Measurements from ENCODE around the gene ATP9A. TPM values are rescaled to one million over a fixed set of nuclear protein-coding genes. Genes with fewer than 3 reads are reported as not detected.

The ATP9A gene
- total and polyA plus RNA-seq, 2 of the 4 experiments (the other 2 are of a cell fraction), result 10.6 to 22.4 TPM

GRCh38 chr20:51643390-51643789 is 124.8 kb downstream of the ATP9A start:
- no peak overlapping the region for H3K14ac ChIP-seq (replicated peaks; ENCODE audit: low read depth, low read length)
- peak overlapping the region; percentile 25; the same call in 1 of the 2 replicates for H3K4ac ChIP-seq (ENCODE audit: low read depth, low read length)
- no peak overlapping the region for H4K8ac ChIP-seq (ENCODE audit: low read depth in 2 of 2, low read length in 2 of 2)
- no peak overlapping the region for H3K18ac ChIP-seq (ENCODE audit: low read depth, low read length)
- no peak overlapping the region for H2BK15ac ChIP-seq (ENCODE audit: low read depth, low read length)
- no CpG with 5 or more reads among the region's 2 CpGs for whole genome bisulfite sequencing, 2 experiments (ENCODE audit: extremely low coverage in 2 of 2, insufficient read length in 1 of 2)
- CTCF ChIA-PET, result no interaction called here
- TF ChIP-seq USF2 (IDR thresholded peaks at IDR 0.05; ENCODE audit: low read depth, low read length), result no peak
- no peak for TF ChIP-seq SMC3 (IDR thresholded peaks at IDR 0.05; ENCODE audit: low read depth, low read length)
- TF ChIP-seq RCOR1 (IDR thresholded peaks at IDR 0.05; ENCODE audit: insufficient replicate concordance, low read length), result no peak
- peaks cover 6% of the 10 kb centered on the region for H3K9me1 ChIP-seq (ENCODE audit: insufficient read depth, low read length)
- POLR2A ChIA-PET (ENCODE audit: unreplicated experiment), result no interaction called here
- no peak overlapping the region for H4K91ac ChIP-seq (ENCODE audit: insufficient read depth, low read depth, low read length)
- no TSS peak for BruUV-seq (replicated peaks)
- H3K36me3 ChIP-seq (ENCODE audit: control insufficient read depth, insufficient read depth, low read length), result peaks cover 2% of the 10 kb centered on the region; the same call in 1 of the 2 replicates
- H3K4me3 ChIP-seq (ENCODE audit: insufficient read depth, low read depth, low read length), result no peak overlapping the region
- no peak overlapping the region for H2BK120ac ChIP-seq (ENCODE audit: low read depth, low read length)
- intact Hi-C loops (cut with micrococcal nuclease) (loop anchor here (5.0 to 10.0 kb wide), 2 partner anchors 121 to 324 kb away; partner anchors contain the start of gene ATP9A), in situ Hi-C loops (cut with MboI; ENCODE audit: low sequenced_read_pairs) (loop anchor here (5.0 to 10.0 kb wide), 2 partner anchors 121 to 439 kb away; partner anchors contain the start of gene ATP9A), dilution Hi-C loops (cut with HindIII; ENCODE audit: low sequenced_read_pairs, unreplicated experiment) (no loop called here)
- H3K27me3 ChIP-seq (ENCODE audit: control insufficient read depth, insufficient read depth, low read length), result no peaks in the 10 kb centered on the region
- no peak overlapping the region for H2BK5ac ChIP-seq (ENCODE audit: low read depth, low read length, poor library complexity, severe bottlenecking)
- ATAC-seq (ENCODE audit: low read depth) (peak; percentile 10), DNase-seq (no peak)
- H2BK20ac ChIP-seq (ENCODE audit: low read depth, low read length), result 0 out of 2 replicates have a peak overlapping the region, but pooled peaks have one; percentile 26
- H3K4me2 ChIP-seq (ENCODE audit: low read depth, low read length), result no peak overlapping the region
- H2AK9ac ChIP-seq (replicated peaks; ENCODE audit: low read depth, low read length, poor library complexity), result peak overlapping the region; percentile 7
- no peak overlapping the region for H3K56ac ChIP-seq (ENCODE audit: extremely low read depth, insufficient read depth, low read length)
- peaks cover 14% of the 10 kb centered on the region for H3K4me1 ChIP-seq (ENCODE audit: control insufficient read depth, insufficient read depth, low read length)
- H3K9me3 ChIP-seq (ENCODE audit: control insufficient read depth, insufficient read depth, low read length), result no peaks in the 10 kb centered on the region
- H2AFZ ChIP-seq (replicated peaks; ENCODE audit: low read length, poor library complexity), result no peak overlapping the region
- no peak overlapping the region for H3K9ac ChIP-seq (ENCODE audit: low read depth, low read length)
- peaks cover 0 to 34% of the 10 kb centered on the region in 2 experiments; a peak in 2 of 4 replicates for H3K79me1 ChIP-seq (ENCODE audit: low read depth in 1 of 2, low read length in 2 of 2)
- H4K5ac ChIP-seq (ENCODE audit: low read depth, low read length), result no peak overlapping the region
- H3K23ac ChIP-seq (ENCODE audit: low read depth, low read length), result no peak overlapping the region
- 0 out of 2 replicates have a peak overlapping the region, but pooled peaks have one; percentile 14 for H2AK5ac ChIP-seq (ENCODE audit: low read depth, low read length)
- no peaks in the 10 kb centered on the region for H4K20me1 ChIP-seq (ENCODE audit: insufficient read depth, low read length)
- peak overlapping the region; percentile 10; the same call in 1 of the 2 replicates for H3K27ac ChIP-seq (ENCODE audit: insufficient read depth, low read length)
